G401.6 (cell line): Measurements from ENCODE around the gene PRRG2.

Experiments used
- FAIRE-seq: peaks from 2 replicates; lab custom pipeline; 2012; peaks lifted over from hg19 to GRCh38; lab: Jason Lieb, UNC

Gene PRRG2

DNA sequence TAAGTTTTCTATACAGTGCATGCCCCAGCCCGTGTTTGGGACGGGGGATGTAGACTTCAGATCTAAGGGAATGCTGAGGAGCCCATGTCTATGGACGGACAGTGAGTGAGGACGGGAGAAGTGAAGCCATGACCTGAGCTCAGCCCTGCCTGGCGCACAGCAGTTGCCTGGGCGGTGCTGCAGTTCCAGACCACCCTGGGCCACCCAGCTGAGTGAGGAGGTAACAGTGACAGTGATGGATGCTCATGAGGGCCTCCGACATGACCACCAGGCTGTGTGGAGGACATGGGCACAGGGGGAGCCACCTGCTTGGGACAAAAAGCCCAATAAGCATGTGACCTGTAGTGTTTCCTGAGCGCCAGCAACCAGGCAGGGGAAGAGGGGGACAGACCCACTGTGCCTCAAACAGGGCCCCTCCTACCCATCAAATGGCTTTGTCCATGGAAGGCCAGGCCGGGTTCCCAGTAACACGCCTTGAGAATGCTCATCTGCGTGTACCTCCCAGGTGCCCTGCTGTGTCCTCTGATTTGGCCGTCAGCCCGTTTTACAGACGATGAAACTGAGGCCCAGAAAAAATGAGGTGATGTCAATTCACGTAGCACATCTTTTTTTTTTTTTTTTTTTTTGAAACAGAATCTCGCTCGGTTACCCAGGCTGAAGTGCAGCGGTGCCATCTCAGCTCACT, 23.3 kb upstream of the PRRG2 start:
- FAIRE-seq, result no peak

DNA sequence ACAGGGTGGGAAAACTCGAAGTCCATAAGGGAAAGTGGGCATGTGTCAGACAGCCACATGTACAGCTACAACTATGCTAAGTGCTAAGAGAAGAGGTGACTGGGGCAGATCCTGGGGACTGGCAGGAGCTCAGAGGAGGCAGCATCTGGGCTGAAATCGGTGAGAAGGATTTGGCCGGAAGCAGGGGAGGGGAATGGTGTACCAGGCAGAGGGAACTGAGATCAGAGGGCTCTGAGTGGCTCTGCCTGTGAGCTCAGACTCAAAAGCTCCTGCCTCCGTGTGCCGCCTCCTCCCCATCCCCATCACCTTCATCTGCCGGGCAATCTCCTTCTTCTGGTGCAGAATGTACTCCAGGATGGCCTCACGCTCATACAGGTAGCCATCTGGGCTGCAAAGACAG, 22.5 kb upstream of the PRRG2 start:
- FAIRE-seq, result no peak

DNA sequence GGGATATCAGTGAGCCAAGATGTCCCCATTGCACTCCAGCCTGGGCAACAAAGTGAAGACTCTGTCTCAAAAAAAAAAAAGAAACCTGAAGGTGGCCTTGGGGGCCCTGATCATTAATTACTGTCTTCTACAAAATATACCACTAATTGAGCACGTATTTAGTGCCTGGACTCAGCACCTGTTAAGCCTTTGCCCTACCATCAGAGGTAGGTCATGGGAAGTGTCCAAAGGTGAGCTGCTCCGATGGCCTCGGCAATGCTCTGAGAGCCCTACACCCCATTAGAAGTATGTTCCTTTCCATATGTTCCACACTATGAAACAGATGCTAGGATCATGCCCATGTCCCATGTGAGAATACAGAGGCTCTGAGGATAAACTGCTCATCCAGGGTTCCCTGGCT, 21.7 kb upstream of the PRRG2 start:
- no peak for FAIRE-seq

DNA sequence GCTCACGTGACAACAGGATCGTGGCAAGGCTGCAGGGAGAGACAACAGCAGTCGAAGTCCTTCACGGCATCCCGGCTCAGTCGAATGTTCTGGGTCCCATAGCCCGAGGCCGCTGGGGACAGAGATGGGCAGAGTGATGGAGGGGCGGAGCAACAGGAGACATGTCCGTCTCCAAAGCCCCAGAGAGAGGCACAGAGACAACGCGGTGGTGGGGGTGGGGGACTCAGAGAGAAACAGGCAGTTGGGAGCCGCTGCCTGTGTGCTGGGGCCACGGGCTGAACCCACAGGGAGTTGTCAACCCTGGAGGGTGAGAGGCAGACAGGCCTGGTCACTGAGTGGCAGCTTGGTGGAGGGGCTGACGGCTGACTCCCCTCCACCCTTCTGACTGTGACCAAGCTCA, 21.2 kb upstream of the PRRG2 start:
- FAIRE-seq, result no peak

DNA sequence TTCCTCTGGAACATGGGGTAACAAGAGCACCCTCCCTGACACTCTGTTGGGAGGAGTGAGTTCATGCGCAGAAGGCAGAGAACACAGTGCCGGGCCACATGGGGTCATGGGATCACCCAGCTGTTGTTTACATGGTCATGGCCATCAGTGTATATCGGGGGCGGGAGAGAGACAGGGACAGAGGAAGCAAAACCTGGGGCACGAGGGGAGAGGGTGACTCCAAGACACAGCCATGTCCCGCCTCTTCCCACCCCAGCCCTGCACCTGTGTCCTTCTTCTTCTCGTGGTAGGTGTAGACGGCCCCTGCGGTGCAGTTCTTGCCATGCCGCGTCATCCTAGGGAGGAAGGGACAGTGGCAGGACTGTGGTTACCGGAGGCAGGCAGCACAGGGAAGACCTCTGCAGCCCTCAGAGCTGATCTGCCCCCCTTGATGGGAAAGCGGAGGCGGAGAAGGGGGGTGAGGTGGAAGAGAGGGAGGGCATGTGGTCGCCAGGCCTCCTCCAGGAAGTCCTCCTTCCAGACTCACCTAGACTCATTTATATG, 20.7 kb upstream of the PRRG2 start:
- FAIRE-seq, result no peak

DNA sequence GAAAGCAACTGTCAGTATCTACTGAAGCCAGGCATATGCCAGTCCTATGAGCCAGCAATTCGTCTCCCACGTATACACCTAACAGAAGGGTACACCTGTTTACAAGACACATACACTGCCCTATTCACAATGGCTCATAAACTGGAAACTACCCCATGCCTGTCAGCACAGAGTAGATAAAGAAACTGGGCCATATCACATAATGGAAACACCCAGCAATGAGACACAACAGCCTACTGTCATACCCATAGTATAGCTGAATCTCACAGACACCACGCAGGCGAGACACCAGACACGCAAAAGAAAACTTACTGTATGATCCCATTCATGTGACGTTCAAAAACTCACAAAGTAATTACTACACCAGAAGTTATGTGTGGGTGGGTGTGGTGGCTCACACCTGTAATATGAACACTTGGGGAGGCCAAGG, 16.5 kb upstream of the PRRG2 start:
- no peak for FAIRE-seq

DNA sequence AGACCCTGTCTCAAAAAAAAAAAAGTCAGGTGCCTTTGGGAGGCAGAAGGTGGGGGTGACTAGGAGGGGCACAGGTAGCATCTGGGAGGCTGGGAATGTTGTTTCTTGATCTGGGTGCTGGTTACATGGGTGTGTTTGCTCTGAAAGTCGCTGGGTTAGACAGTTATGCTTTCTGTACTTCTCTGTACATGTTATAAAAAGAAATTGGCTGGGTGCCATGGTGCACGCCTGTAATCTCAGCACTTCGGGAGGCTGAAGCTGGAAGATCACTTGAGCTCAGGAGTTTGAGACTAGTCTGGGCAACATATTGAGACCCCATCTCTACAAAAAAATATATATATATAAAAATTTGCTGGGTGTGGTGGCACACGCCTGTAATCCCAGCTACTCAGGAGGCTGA, 15.9 kb upstream of the PRRG2 start:
- FAIRE-seq, result no peak

DNA sequence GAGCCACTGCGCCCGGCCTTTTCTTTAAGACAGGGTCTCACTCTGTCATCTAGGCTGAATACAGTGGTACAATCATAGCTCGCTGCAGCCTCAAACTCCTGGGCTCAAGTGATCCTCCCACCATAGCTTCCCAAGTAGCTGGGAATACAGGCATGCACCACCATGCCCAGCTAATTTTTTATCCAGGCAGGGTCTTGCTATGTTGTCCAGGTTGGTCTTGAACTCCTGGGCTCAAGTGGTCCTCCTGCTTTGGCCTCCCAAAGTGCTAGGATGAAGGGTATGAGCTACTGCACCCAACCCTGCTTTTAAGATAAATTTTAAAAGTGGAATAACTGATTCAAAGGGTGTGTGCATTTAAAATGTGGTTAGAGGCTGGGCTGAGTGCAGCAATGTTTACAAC, 14.8 kb upstream of the PRRG2 start:
- FAIRE-seq, result no peak

DNA sequence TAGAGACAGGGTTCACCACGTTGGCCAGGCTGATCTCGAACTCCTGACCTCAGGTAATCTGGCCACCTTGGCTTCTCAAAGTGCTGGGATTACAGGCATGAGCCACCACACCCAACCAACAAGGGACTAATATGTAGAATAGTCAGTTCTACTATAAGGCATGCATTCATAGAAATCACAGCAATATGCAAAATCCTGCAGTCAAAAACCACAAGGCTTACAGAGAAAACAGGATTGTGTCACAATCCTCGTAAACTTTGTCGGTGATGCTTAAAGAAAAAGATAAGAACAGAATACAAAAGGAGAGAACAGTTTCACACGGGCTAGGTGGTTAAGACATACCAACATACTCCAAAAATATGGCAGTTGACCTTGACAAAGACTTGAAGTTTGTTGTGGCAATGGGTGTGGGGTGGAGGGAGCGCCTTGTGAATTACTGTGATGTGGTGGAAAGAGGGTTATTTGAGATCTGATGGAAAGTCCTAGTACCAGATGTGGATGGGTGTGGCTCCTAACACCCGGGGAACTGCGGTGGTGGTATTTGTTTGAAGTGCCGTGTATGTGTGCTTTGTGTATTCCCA, 13.2 kb upstream of the PRRG2 start:
- FAIRE-seq, result no peak

DNA sequence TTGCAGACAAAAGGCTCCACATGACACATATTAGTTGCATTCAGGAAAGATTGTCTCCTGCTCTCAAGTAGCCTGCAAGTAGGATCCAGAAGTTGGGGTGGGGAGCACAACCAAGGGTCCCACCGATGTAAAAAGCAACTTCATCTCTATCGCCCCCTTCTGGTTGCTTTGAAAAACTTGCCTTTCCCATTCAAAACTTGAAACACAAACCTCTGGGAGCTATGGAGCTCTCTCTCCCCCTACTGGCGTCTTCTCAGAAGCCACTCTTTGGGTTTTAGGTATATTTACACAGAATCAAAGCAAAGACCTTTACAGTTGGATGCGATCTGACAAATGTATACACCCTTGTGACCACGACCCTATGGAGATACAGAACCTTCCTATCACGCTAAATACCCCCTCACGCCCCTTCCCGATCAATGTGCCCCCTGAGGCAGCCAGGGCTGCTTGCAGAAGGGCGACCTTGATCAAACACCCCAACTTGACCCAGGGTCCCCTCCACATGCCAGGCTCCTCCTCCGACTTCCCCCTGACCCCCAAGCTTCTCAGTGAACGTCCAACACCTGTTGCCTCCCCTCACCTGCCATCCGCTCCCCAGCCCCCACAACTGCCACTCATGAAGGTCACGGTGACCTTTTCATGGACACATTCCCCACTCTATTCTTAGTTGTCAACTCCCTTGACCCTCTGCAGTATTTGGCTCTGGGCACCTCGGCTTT, 10.8 kb upstream of the PRRG2 start:
- FAIRE-seq, result peak; percentile 95

DNA sequence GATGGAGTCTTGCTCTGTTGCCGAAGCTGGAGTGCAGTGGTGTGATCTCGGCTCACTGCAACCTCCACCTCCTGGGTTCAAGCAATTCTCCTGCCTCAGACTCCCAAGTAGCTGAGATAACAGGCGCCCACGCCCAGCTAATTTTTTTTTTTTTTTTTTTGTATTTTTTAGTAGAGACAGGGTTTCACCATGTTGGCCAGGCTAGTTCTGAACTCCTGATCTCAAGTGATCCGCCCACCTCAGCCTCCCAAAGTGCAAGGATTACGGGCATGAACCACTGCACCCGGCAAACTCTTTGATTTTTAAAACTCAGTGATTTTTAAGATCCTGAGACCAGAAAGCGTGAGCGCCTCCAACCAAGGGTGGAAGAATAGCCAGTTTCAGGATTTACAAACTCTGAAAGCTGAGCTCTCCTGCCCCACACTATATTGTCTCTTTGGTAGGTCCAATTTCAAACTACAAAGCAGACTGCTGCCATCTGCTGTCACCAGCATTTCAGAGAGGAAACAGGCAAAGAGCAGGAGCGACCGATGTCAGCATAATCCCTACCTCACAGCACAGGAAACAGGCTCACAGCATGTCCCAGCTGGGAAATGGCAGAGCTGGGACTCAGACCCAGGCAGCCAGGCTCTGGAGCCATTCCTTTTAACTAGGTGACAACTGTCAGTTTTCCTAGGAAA, 10.0 kb upstream of the PRRG2 start:
- no peak for FAIRE-seq

DNA sequence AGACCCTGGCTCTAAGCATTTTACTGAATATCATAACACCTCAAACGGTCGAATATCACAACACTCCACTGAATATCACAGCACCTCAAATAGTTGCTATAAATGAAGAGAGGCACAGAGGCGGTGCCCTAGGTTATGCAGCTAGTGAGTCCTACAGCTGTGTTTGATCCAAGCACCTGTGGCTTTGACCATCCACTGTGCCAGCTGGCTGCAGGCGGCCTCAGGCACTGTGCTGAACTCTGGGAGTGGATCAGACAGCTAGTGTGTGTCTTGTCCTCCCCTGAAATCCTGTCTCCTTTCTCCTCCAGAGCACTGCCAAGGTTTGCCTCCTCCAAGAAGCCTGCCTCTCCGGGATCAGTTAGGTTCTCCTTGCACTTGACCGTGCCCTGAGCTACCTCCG, 8.1 kb upstream of the PRRG2 start:
- FAIRE-seq, result no peak

DNA sequence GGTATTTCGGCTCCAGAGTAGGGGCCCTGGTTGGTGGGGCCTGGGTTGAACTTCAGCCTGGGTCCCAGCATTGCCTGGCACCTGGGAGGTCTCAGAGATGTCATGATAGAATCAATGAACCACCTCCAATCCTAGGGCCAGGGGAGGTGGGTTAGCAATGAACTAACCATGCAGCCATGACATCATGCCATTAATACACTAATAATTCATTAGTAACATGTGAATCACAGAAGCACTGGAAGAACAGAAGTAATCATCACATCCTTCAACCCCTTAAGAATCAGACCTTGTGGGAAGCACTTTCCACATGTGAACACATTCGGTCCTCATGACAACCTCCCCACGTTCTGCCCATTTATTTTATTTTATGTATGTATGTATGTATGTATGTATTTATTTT, 7.7 kb upstream of the PRRG2 start:
- no peak for FAIRE-seq

DNA sequence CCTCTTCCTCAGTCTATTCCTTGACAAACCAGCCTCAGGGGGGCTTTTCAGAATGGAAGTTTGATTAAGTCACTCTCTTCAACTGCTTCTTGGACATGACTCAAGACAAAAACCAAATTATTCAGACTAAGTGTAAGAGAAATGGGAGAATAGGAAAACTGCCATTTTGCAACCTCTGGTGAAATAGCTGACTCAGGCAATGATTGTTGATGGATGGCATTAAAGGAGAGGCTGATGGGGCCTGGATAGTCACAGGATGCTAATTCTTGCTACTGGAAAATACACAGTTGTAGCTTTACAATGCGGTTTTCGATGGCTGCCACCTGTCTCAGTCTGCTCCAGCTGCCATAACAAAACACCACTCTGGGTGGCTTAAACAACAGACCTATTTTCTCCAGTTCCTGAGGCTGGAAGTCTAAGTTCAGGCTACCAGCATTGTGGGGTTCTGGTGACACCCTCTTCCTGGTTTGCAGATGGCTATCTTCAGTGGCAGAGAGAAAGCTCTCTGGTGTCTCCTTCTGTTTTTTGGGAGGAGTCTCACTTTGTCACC, 6.8 kb upstream of the PRRG2 start:
- FAIRE-seq, result no peak

DNA sequence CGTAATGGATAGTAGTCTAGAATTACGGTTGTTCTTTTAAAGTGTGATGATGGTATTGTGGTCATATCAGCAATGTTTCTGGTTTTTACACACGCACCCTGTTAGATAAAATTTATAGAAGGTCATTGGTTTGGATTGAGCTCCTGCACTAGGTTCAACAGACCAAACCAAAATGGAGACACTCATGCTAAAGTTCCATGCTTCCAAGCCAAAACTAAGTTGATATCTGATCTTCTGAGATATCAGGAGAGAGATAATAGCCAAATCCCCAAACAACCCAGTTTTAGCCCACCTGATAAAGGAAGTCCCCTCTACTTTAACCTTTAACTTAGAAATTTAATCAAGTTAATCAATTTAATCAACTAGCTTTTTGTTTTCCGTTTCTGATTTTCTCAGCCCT, 1.9 kb upstream of the PRRG2 start:
- no peak for FAIRE-seq

DNA sequence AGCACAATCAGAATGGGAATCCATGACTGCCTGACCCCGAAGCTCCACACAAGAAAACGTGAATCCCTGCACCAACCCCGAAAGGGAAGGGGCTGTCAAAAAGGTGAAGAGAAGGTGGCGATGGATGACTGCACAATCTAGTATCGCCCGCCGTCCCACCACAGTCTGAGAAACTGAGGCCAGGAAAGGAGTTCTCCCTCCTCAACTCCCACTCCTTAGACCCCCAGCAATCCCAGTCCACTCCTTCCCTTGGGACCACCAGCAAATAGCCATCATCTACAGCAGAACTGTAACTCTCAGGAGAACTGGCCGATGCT, 1.2 kb upstream of the PRRG2 start:
- FAIRE-seq, result no peak

DNA sequence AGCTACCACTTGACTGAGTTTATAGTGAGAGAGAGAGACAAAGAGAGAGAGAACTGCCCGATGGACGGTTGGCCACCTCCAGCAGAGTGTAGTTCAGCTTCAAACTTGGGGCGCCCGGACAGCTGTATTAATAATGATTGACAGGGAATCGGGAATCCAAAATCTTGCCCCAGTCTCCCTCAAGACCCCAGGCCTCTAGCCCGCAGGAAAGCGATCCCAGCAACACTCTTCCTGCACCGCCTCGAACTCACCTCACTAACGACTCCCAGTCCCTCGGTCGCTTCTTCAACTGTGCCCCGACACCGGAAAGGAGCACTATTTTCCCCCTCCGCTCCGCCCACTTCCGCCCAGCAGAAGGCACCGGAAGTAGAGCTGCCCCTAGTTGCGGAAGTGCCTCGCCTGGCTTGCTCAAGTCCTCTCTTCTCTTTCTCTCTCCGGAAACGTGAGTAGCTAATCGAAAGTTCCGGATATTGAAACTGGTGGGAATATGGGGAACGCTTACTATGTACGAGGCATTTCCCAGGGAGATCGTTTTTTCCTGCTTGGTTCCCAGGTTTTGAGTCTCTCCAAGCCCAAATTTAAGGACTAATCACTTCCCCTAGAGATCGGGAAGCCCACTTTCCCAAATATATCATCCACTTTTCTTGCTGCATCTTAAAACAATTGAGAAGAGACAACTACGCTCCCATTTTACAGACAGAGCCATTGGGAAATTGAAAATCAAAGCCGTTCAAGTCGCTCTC, 681 bp upstream of the PRRG2 start, which contains the start of gene NOSIP:
Gene NOSIP (minus strand): TSS at position 293 of the 743 bp plus-strand sequence. CDS start 19,865 bp downstream, outside the sequence.
- FAIRE-seq, result peak; percentile 90

DNA sequence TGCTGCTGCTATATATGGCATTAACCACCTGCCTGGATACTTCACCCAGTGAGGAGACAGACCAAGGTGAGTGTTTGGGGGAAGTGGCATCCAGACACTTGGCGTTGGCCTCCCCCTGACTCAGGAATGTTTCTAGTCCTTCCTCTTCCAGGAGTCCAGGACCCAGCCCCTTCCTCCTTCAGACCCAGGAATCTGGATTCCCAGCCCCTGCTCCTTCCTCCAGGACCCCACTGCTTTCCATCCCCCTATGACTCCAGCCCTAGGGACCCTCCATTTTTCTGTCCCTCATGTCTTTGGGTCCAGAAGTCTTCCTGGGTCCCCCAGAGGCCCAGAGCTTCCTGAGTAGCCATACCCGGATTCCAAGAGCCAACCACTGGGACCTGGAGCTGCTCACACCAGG, 2.1 kb downstream of the PRRG2 start:
- no peak for FAIRE-seq

DNA sequence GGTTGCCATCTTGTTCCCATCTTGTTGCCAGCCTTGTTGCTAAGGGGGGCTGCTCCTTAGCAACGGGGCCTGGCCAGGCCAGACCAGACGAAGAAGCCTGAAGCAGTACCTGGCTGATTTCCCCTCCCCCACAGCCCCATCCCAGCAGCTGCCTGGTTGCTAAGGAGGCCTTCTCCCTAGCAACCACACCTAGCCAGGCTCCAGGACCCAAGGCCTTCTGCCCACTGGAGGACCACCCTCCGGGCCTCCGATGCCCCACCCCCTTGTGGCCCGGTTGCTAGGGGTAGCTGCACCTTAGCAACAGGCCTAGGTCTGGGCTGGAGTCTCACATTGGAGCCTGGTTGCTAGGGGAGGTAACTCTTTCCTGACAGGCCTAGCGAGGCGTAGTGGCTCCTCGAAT, 3.9 kb downstream of the PRRG2 start:
- FAIRE-seq, result no peak

DNA sequence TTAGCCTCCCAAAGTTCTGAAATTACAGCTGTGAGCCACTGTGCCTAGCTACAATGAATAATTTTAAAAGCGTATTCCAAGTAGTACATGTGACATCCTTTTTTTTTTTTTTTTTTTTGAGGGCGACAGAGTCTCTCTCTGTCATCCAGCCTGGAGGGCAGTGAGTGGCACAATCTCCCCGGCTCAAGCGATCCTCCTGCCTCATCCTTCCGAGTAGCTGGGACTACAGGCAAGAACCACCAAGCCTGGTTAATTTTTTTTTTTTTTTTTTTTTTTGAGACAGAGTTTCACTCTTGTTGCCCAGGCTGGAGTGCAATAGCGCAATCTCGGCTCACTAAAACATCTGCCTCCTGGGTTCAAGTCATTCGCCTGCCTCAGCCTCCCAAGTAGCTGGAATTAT, 6.1 kb downstream of the PRRG2 start:
- FAIRE-seq, result no peak

DNA sequence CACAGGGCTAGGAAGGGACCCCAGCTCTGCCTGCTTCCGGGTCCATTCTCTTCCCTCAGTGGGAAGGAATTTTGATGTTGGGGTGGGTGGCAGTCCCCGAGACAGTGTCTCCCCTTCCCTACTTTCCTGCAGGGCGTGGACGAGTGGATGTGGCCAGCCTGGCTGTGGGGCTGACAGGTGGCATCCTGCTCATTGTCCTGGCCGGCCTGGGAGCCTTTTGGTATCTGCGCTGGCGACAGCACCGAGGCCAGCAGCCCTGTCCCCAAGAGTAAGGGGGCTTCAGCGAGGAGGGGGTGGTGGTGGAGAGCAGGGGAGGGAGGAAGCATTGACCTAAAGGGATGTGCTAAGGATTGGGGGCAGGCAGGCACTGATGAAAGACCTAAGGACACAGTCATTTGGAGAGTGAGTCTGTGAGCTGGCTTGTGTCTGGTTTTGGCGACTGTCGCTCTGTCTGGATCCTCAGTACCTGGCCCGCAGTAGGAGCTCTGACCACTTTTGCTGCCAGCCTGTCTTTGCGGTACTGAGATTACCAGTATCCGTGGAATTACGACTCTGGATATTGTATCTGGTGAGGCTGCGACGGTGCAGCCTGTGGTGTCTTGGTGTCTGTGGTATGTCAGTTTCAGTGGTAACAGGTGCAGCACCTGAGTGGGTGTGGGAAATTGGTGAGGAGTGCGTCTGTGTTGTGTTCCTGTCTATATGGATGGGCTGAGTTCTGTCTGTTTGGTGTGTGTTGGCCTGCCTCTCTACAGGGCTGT, 7.4 kb downstream of the PRRG2 start:
- no peak for FAIRE-seq
